Endothelial cell of umbilical vein (primary cell): ENCODE results near the gene TEX38.

Experiments
- CTCF ChIP-seq, 2 donors: IDR thresholded peaks; 1 replicate in 1 of 2; 2 replicates in 1 of 2; pipeline ENCODE4 v1.5.1; 2011; ENCODE audit warnings: low read length in 2 of 2, mild to moderate bottlenecking in 2 of 2, moderate library complexity in 2 of 2, control low read depth in 1 of 2, inconsistent platforms in 1 of 2, low read depth in 1 of 2; ENCODE audit not compliant: insufficient read depth in 1 of 2; ENCODE audit errors: extremely low read depth in 1 of 2
- MYC ChIP-seq: IDR thresholded peaks from one replicate; pipeline ENCODE4 v1.6.1; 2011; ENCODE audit warnings: mild to moderate bottlenecking, low read depth, low read length

DNA sequence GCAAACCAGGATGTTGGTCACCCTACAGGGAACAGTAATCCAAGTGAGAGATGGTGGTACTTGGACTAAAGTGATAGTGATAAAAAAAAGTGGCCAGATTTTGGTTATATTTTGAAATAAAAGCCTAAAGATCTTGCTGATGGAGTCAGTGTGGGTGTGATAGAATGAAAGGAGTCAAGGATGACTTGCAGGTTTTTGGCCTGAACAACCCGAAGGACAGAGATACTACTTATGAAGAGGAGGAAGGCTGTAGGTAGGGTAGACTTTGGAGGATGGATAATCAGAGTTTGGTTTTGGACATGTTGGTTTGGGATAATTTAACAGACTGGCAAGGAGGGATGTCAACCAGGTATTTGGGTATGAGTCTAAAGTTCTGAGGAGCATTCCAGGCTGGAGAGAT, 1.5 kb upstream of the TEX38 start:
- no peak for TF ChIP-seq CTCF (IDR thresholded peaks at IDR 0.05; ENCODE audit: extremely low read depth in 1 of 2, insufficient read depth in 1 of 2, low read depth in 1 of 2, low read length in 2 of 2)
- no peak for TF ChIP-seq MYC
